Smooth muscle cell (in vitro differentiated cells): ENCODE data around the gene NUDC. TPM values are rescaled to one million over a fixed set of nuclear protein-coding genes. Genes with fewer than 3 reads are reported as not detected.

Experiments
- DNase-seq: peaks from one replicate; lab custom pipeline; 2025; ENCODE audit not compliant: unreplicated experiment; lab: John Stamatoyannopoulos, UW
- H2AFZ ChIP-seq: fragments of 200-600 bp; sonication (generic); 2 replicates; pipeline ENCODE4 v1.6.0; 2016; ENCODE audit warnings: antibody characterized with exemption, low read depth, mild to moderate bottlenecking
- H3F3A ChIP-seq: fragments of 200-600 bp; sonication (generic); 2 replicates; pipeline ENCODE4 v1.6.0; 2017; ENCODE audit warnings: antibody characterized with exemption, low read depth
- H3K27ac ChIP-seq: fragments of 200-600 bp; sonication (generic); 2 replicates; pipeline ENCODE4 v1.5.1; 2016; ENCODE audit warnings: low read depth, mild to moderate bottlenecking
- H3K27me3 ChIP-seq: fragments of 200-600 bp; sonication (generic); 2 replicates; pipeline ENCODE4 v1.6.1; 2016; ENCODE audit warnings: low read depth, mild to moderate bottlenecking
- H3K36me3 ChIP-seq: fragments of 200-600 bp; sonication (generic); 2 replicates; pipeline ENCODE4 v1.5.1; 2016; ENCODE audit warnings: low read depth
- H3K4me1 ChIP-seq: fragments of 200-600 bp; sonication (generic); 2 replicates; pipeline ENCODE4 v1.5.1; 2016; ENCODE audit warnings: low read depth
- H3K4me2 ChIP-seq: fragments of 200-600 bp; sonication (generic); 2 replicates; pipeline ENCODE4 v1.6.0; 2016; ENCODE audit warnings: mild to moderate bottlenecking
- H3K4me3 ChIP-seq: fragments of 200-600 bp; sonication (generic); 2 replicates; pipeline ENCODE4 v1.5.1; 2016; ENCODE audit warnings: mild to moderate bottlenecking
- H3K79me2 ChIP-seq: fragments of 200-600 bp; sonication (generic); 2 replicates; pipeline ENCODE4 v1.6.0; 2016; ENCODE audit warnings: low read depth, mild to moderate bottlenecking
- H3K9ac ChIP-seq: fragments of 200-600 bp; sonication (generic); 2 replicates; pipeline ENCODE4 v1.6.0; 2016; ENCODE audit warnings: low read depth
- H3K9me3 ChIP-seq: fragments of 200-600 bp; sonication (generic); replicated peaks from 2 replicates; pipeline ENCODE4 v1.5.1; 2016; ENCODE audit warnings: low read depth
- H4K20me1 ChIP-seq: fragments of 200-600 bp; sonication (generic); 2 replicates; pipeline ENCODE4 v1.6.0; 2016; ENCODE audit warnings: low read depth
- CTCF ChIP-seq: fragments of 200-600 bp; sonication (generic); IDR thresholded peaks from 2 replicates; pipeline ENCODE4 v1.5.1; 2017; ENCODE audit warnings: borderline replicate concordance, mild to moderate bottlenecking, antibody characterized with exemption; ENCODE audit not compliant: insufficient read depth, poor library complexity, severe bottlenecking
- WGBS: methylation state at CpG from one replicate; pipeline ENCODE4 v1.1.7; 2016; ENCODE audit warnings: low lambda C conversion rate; 5-methylcytosine and 5-hydroxymethylcytosine counted together
- polyA plus RNA-seq: library from polyadenylated mRNA; unstranded; fragments of >200 nt; fragmentation: Nextera tagmentation; extraction: Ambion mirVana; gene quantifications from 2 replicates; pipeline ENCODE4 v1.2.1, GENCODE V29; 2016
- total RNA-seq: library from RNA; depleted of rRNA; stranded (reverse); fragments of >200 nt; gene quantifications from 2 replicates; pipeline ENCODE4 v1.2.3, GENCODE V29; 2014

The NUDC gene
- total and polyA plus RNA-seq, 2 experiments from 2014 or later, result 23.9 to 122 TPM

GRCh38 chr1:26951821-26952497 lies 30.4 kb downstream of the NUDC start:
- Histone ChIP-seq H3K79me2 (no peaks in the 10 kb centered on the region), H3K4me1 (no peaks in the 10 kb centered on the region), H3F3A (no peaks in the 10 kb centered on the region), H3K27me3 (peaks cover under 1% of the 10 kb centered on the region), H3K27ac (no peak overlapping the region), H3K36me3 (no peaks in the 10 kb centered on the region), H3K4me3 (no peak overlapping the region), H2AFZ (no peak overlapping the region), H3K9me3 (no peaks in the 10 kb centered on the region), H3K4me2 (no peak overlapping the region), H4K20me1 (no peaks in the 10 kb centered on the region), H3K9ac (no peak overlapping the region)
- 95% methylated on average over 24 of the region's 24 CpGs for WGBS
- DNase-seq, result no peak
- no peak for TF ChIP-seq CTCF

GRCh38 chr1:26953374-26953773 lies 31.8 kb downstream of the NUDC start:
- Histone ChIP-seq H3K36me3 (no peaks in the 10 kb centered on the region), H3K9me3 (no peaks in the 10 kb centered on the region), H3K79me2 (no peaks in the 10 kb centered on the region), H3K27ac (no peak overlapping the region), H4K20me1 (no peaks in the 10 kb centered on the region), H3K9ac (no peak overlapping the region), H2AFZ (no peak overlapping the region), H3K4me1 (no peaks in the 10 kb centered on the region), H3K4me2 (no peak overlapping the region), H3K4me3 (no peak overlapping the region), H3K27me3 (peaks cover 12% of the 10 kb centered on the region), H3F3A (no peaks in the 10 kb centered on the region)
- TF ChIP-seq CTCF, result no peak
- DNase-seq, result no peak
- 94% methylated on average over 5 of the region's 5 CpGs for WGBS

GRCh38 chr1:26956321-26956720 lies 34.8 kb downstream of the NUDC start:
- no peak for DNase-seq
- no peak overlapping the region for H3K27ac ChIP-seq
- no peaks in the 10 kb centered on the region for H3K79me2 ChIP-seq
- no peak for TF ChIP-seq CTCF
- no peaks in the 10 kb centered on the region for H4K20me1 ChIP-seq
- H3K36me3 ChIP-seq, result no peaks in the 10 kb centered on the region
- no peak overlapping the region for H3K4me2 ChIP-seq
- no peak overlapping the region for H2AFZ ChIP-seq
- H3K9me3 ChIP-seq, result no peaks in the 10 kb centered on the region
- H3K4me1 ChIP-seq, result no peaks in the 10 kb centered on the region
- no peak overlapping the region for H3K4me3 ChIP-seq
- 86% methylated on average over 3 of the region's 3 CpGs for WGBS
- peaks cover 42% of the 10 kb centered on the region for H3K27me3 ChIP-seq
- no peaks in the 10 kb centered on the region for H3F3A ChIP-seq
- no peak overlapping the region for H3K9ac ChIP-seq

- no peak overlapping the region for H3K4me2 ChIP-seq
- H3K79me2 ChIP-seq, result no peaks in the 10 kb centered on the region
- no peak overlapping the region for H2AFZ ChIP-seq
- H3K4me1 ChIP-seq, result no peaks in the 10 kb centered on the region
- no peaks in the 10 kb centered on the region for H3K9me3 ChIP-seq
- peaks cover 45% of the 10 kb centered on the region for H3K27me3 ChIP-seq
- no peak overlapping the region for H3K27ac ChIP-seq
- H3K9ac ChIP-seq, result no peak overlapping the region
- no peaks in the 10 kb centered on the region for H4K20me1 ChIP-seq
- DNase-seq, result no peak
- H3K36me3 ChIP-seq, result no peaks in the 10 kb centered on the region
- 94% methylated on average over 3 of the region's 3 CpGs for WGBS
- peaks cover 4% of the 10 kb centered on the region for H3F3A ChIP-seq
- no peak for TF ChIP-seq CTCF
- no peak overlapping the region for H3K4me3 ChIP-seq
Measured at GRCh38 chr1:26957306-26957705, 35.8 kb downstream of the NUDC start.
